Caco-2 (cell line): ENCODE results near the gene TXLNG. TPM values are rescaled to one million over a fixed set of nuclear protein-coding genes. Genes with fewer than 3 reads are reported as not detected.

Experiments used
- BruUV-seq: library from RNA; stranded (reverse); fragments of 400-500 nt; replicated peaks from 2 replicates; lab custom pipeline; 2021; lab: Mats Ljungman, UMichigan
- CTCF ChIA-PET: fragments of 300-600 bp; sonication (Branson Sonifier 250); formaldehyde crosslinking; loops from one replicate; lab custom pipeline; 2022; ENCODE audit warnings: antibody characterized with exemption; lab: Charles Lee
- POLR2A ChIA-PET: fragments of 300-600 bp; sonication (Branson Sonifier 250); formaldehyde crosslinking; loops from one replicate; lab custom pipeline; 2022; ENCODE audit warnings: antibody characterized with exemption; lab: Charles Lee
- DNase-seq, 2 experiments: peaks; one replicate each; pipeline versions ENCODE4 v3.0.0 to v3.0.0-alpha.2; 2020 to 2022
- H3K27me3 ChIP-seq: replicated peaks from 2 replicates; pipeline ENCODE4 v1.6.0; 2011; ENCODE audit warnings: low read length; ENCODE audit not compliant: control insufficient read depth, insufficient read depth
- H3K36me3 ChIP-seq: 2 replicates; pipeline ENCODE4 v1.5.1; 2011; ENCODE audit warnings: low read length; ENCODE audit not compliant: control insufficient read depth, insufficient read depth
- H3K4me1 ChIP-seq: fragments of 250-450 bp; sonication (Bioruptor Pico); 2 replicates; pipeline ENCODE4 v1.5.1; 2020; ENCODE audit warnings: mild to moderate bottlenecking
- H3K4me3 ChIP-seq: 2 replicates; pipeline ENCODE4 v1.5.1; 2011; ENCODE audit warnings: low read depth, mild to moderate bottlenecking, control low read depth, low read length
- H3K9me3 ChIP-seq: fragments of 250-450 bp; sonication (Bioruptor Pico); 2 replicates; pipeline ENCODE4 v1.5.1; 2020; ENCODE audit warnings: mild to moderate bottlenecking, moderate library complexity
- H3K27ac Mint-ChIP-seq: one replicate; pipeline ENCODE4 v1.8.0; 2022; ENCODE audit warnings: mixed read lengths; ENCODE audit not compliant: unreplicated experiment
- H3K27me3 Mint-ChIP-seq: one replicate; pipeline ENCODE4 v1.8.0; 2022; ENCODE audit warnings: mixed read lengths; ENCODE audit not compliant: insufficient read depth, unreplicated experiment
- H3K36me3 Mint-ChIP-seq: one replicate; pipeline ENCODE4 v1.8.0; 2022; ENCODE audit warnings: mild to moderate bottlenecking, mixed read lengths; ENCODE audit not compliant: insufficient read depth, unreplicated experiment
- H3K4me1 Mint-ChIP-seq: one replicate; pipeline ENCODE4 v1.8.0; 2022; ENCODE audit warnings: low read depth, mixed read lengths; ENCODE audit not compliant: unreplicated experiment
- H3K4me3 Mint-ChIP-seq: one replicate; pipeline ENCODE4 v1.8.0; 2022; ENCODE audit warnings: mild to moderate bottlenecking, moderate library complexity, mixed read lengths; ENCODE audit not compliant: unreplicated experiment
- H3K9me3 Mint-ChIP-seq: one replicate; pipeline ENCODE4 v1.8.0; 2022; ENCODE audit warnings: mixed read lengths; ENCODE audit not compliant: unreplicated experiment
- intact Hi-C: fragments of 100-400 bp; cut with micrococcal nuclease; formaldehyde crosslinking; loops from one replicate; pipeline ENCODE4 v1.10.0; 2022; ENCODE audit not compliant: unreplicated experiment
- total RNA-seq: library from RNA; stranded (reverse); gene quantifications from 2 replicates; pipeline ENCODE4 v1.2.3, GENCODE V29; 2022
- TF ChIP-seq, protein P1 (sequence below), 2 experiments: fragments of 200-600 bp in 1 of 2; IDR thresholded peaks; 1 replicate in 1 of 2; 2 replicates in 1 of 2; pipeline versions ENCODE4 v1.5.1 to v1.8.0; 2011 to 2022; ENCODE audit warnings: antibody characterized with exemption in 1 of 2, control low read depth in 1 of 2, inconsistent platforms in 1 of 2, low read depth in 1 of 2, low read length in 1 of 2, mild to moderate bottlenecking in 1 of 2, moderate library complexity in 1 of 2; ENCODE audit not compliant: insufficient read depth in 1 of 2, severe bottlenecking in 1 of 2, unreplicated experiment in 1 of 2

TXLNG gene
- total RNA-seq, 1 experiment from 2014 or later: 18.3 TPM

DNA sequence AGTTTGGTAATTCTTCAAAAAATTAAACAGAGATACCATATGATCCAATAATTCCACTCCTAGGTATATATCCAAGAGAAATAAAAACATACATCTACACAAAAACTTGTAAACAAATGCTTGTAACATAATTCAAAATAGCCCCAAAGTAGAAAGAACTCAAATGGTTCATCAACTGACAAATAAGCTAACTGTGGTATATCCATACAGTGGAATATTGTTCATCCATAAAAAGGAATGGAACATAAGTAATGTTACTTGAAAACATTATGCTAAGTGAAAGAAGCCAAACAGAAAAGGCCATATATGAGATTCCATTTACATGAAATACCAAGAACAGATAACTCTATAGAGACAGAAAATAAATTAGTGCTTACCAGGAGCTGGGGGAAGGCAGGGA lies 70.5 kb downstream of the TXLNG start:
- no peak for DNase-seq
- no peaks in the 10 kb centered on the region for H3K9me3 Mint-ChIP-seq
- H3K27me3 Mint-ChIP-seq: no peaks in the 10 kb centered on the region
- H3K9me3 ChIP-seq: no peaks in the 10 kb centered on the region
- H3K4me3 Mint-ChIP-seq: no peak overlapping the region
- intact Hi-C loops: no loop called here
- no TSS peak for BruUV-seq
- no peaks in the 10 kb centered on the region for H3K27me3 ChIP-seq
- no peak overlapping the region for H3K4me3 ChIP-seq
- TF ChIP-seq, protein P1, sequence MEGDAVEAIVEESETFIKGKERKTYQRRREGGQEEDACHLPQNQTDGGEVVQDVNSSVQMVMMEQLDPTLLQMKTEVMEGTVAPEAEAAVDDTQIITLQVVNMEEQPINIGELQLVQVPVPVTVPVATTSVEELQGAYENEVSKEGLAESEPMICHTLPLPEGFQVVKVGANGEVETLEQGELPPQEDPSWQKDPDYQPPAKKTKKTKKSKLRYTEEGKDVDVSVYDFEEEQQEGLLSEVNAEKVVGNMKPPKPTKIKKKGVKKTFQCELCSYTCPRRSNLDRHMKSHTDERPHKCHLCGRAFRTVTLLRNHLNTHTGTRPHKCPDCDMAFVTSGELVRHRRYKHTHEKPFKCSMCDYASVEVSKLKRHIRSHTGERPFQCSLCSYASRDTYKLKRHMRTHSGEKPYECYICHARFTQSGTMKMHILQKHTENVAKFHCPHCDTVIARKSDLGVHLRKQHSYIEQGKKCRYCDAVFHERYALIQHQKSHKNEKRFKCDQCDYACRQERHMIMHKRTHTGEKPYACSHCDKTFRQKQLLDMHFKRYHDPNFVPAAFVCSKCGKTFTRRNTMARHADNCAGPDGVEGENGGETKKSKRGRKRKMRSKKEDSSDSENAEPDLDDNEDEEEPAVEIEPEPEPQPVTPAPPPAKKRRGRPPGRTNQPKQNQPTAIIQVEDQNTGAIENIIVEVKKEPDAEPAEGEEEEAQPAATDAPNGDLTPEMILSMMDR (IDR thresholded peaks at IDR 0.05; ENCODE audit: insufficient read depth in 1 of 2, low read depth in 1 of 2, low read length in 1 of 2, severe bottlenecking in 1 of 2, unreplicated experiment in 1 of 2): no peak
- no peaks in the 10 kb centered on the region for H3K4me1 Mint-ChIP-seq
- ChIA-PET POLR2A (no interaction called here), CTCF (no interaction called here)
- no peaks in the 10 kb centered on the region for H3K4me1 ChIP-seq
- no peak overlapping the region for H3K27ac Mint-ChIP-seq
- no peaks in the 10 kb centered on the region; the same call in none of the 2 replicates for H3K36me3 ChIP-seq
- peaks cover 67% of the 10 kb centered on the region for H3K36me3 Mint-ChIP-seq

DNA sequence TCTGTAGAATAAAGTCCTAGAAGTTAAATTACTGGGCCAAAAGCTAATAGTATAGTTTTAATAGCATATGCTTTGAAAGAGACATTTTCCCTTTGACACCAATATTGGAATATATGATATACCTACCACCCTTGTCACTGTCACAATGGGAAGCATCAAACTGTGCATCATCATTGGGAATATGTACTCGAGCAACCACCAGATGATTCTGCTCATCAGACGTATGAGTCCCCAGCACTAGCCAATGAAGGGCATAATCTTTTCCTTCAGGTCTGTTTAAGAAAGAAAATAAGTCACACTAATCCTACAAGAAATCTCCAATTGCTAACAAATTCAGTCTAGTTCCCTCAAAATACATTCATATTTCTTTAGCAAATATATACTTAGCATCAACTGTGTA lies 76.6 kb downstream of the TXLNG start:
- no TSS peak for BruUV-seq

DNA sequence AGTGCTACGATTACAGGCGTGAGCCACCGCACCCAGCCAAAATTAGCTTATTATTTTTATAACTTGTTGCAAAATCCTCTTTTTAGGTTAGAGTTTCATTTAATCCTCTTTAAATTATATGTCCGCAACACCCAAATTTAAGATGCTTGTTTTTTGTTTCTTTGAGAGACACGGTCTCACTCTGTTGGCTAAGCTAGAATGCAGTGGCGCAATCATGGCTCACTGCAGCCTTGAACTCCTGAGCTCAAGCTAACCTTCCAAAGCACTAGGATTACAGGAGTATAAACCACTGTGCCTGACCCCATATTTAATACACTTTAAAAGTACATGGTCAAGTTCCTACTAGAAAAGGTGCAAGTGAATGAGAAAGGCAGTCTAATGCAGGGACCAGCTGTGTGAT lies 81.7 kb downstream of the TXLNG start:
- no peaks in the 10 kb centered on the region for H3K4me1 Mint-ChIP-seq
- peak overlapping the region; percentile 99 for H3K4me3 Mint-ChIP-seq
- no peaks in the 10 kb centered on the region for H3K9me3 Mint-ChIP-seq
- H3K4me3 ChIP-seq: no peak overlapping the region
- intact Hi-C loops: no loop called here
- TF ChIP-seq, protein P1 (IDR thresholded peaks at IDR 0.05; ENCODE audit: insufficient read depth in 1 of 2, low read depth in 1 of 2, low read length in 1 of 2, severe bottlenecking in 1 of 2, unreplicated experiment in 1 of 2): no peak
- no peaks in the 10 kb centered on the region for H3K9me3 ChIP-seq
- no TSS peak for BruUV-seq
- no peak for DNase-seq
- H3K27ac Mint-ChIP-seq: no peak overlapping the region
- ChIA-PET CTCF (no interaction called here), POLR2A (no interaction called here)
- H3K27me3 Mint-ChIP-seq: no peaks in the 10 kb centered on the region
- H3K27me3 ChIP-seq: no peaks in the 10 kb centered on the region
- no peaks in the 10 kb centered on the region for H3K36me3 ChIP-seq
- H3K4me1 ChIP-seq: peaks cover 6% of the 10 kb centered on the region; the same call in 1 of the 2 replicates
- peaks cover 34% of the 10 kb centered on the region for H3K36me3 Mint-ChIP-seq

More for the DNA sequence above, 76.6 kb downstream of the TXLNG start:
- Mint-ChIP-seq H3K36me3 (peaks cover 42% of the 10 kb centered on the region), H3K4me1 (no peaks in the 10 kb centered on the region), H3K9me3 (no peaks in the 10 kb centered on the region), H3K4me3 (no peak overlapping the region), H3K27ac (no peak overlapping the region), H3K27me3 (no peaks in the 10 kb centered on the region)
- H3K9me3 ChIP-seq: no peaks in the 10 kb centered on the region
- no peak for DNase-seq
- POLR2A ChIA-PET: no interaction called here
- TF ChIP-seq, protein P1 (IDR thresholded peaks at IDR 0.05; ENCODE audit: insufficient read depth in 1 of 2, low read depth in 1 of 2, low read length in 1 of 2, severe bottlenecking in 1 of 2, unreplicated experiment in 1 of 2): no peak
- no peaks in the 10 kb centered on the region for H3K27me3 ChIP-seq
- no peaks in the 10 kb centered on the region; the same call in 1 of the 2 replicates for H3K36me3 ChIP-seq
- no peaks in the 10 kb centered on the region for H3K4me1 ChIP-seq
- no peak overlapping the region for H3K4me3 ChIP-seq
- CTCF ChIA-PET: no interaction called here
- intact Hi-C loops: no loop called here
